HEK293 (cell line): Measurements from ENCODE around the gene PLCB3.

Experiments used
- CTCF ChIA-PET: fragments of 350-600 bp; formaldehyde crosslinking; extraction: SDS; loops from one replicate; lab custom pipeline; 2021; ENCODE audit warnings: antibody characterized with exemption; lab: Yijun Ruan, JAX
- POLR2A ChIA-PET: fragments of 300-600 bp; formaldehyde crosslinking; extraction: SDS; loops from one replicate; lab custom pipeline; 2020; ENCODE audit warnings: antibody characterized with exemption, inconsistent platforms; lab: Yijun Ruan, JAX
- H3K27ac ChIP-seq: fragments of 200-500 bp; sonication (Bioruptor generic); 2 replicates; pipeline ENCODE4 v1.5.1; 2014; ENCODE audit warnings: low read depth, low read length, control low read depth, inconsistent platforms; ENCODE audit errors: extremely low read depth
- H3K36me3 ChIP-seq, 2 experiments: fragments of 200-500 bp in 1 of 2; sonication (Bioruptor generic) in 1 of 2; 1 replicate in 1 of 2; 2 replicates in 1 of 2; pipeline ENCODE4 v1.5.1; 2014 to 2017; ENCODE audit warnings: inconsistent platforms in 2 of 2, low read length in 2 of 2; ENCODE audit not compliant: control insufficient read depth in 2 of 2, insufficient read depth in 1 of 2
- H3K4me1 ChIP-seq: fragments of 200-500 bp; sonication (Bioruptor generic); 2 replicates; pipeline ENCODE4 v1.5.1; 2014; ENCODE audit warnings: mild to moderate bottlenecking, low read length, inconsistent platforms; ENCODE audit not compliant: control insufficient read depth, insufficient read depth
- H3K4me3 ChIP-seq: 2 replicates; pipeline ENCODE4 v1.5.1; 2011; ENCODE audit warnings: low read depth, mild to moderate bottlenecking, control low read depth, low read length, moderate library complexity
- H3K9me3 ChIP-seq: fragments of 200-500 bp; sonication (Bioruptor generic); 2 replicates; pipeline ENCODE4 v1.5.1; 2014; ENCODE audit warnings: low read depth, low read length, inconsistent platforms; ENCODE audit not compliant: control insufficient read depth, insufficient read depth
- KLF8 ChIP-seq: fragments of 450-650 bp; formaldehyde crosslinking; IDR thresholded peaks from 2 replicates; pipeline ENCODE4 v1.5.1; 2016; ENCODE audit warnings: missing biosample characterization, missing genetic modification characterization
- YY1 ChIP-seq: fragments of 450-650 bp; formaldehyde crosslinking; IDR thresholded peaks from 2 replicates; pipeline ENCODE4 v1.5.1; 2018; ENCODE audit warnings: missing biosample characterization, missing genetic modification characterization
- ZBTB44 ChIP-seq: fragments of 450-650 bp; IDR thresholded peaks from 2 replicates; pipeline ENCODE4 v1.5.1; 2018; ENCODE audit warnings: missing biosample characterization, mild to moderate bottlenecking, missing genetic modification characterization
- ZFP37 ChIP-seq: fragments of 450-650 bp; formaldehyde crosslinking; IDR thresholded peaks from 2 replicates; pipeline ENCODE4 v1.5.1; 2016; ENCODE audit warnings: missing biosample characterization, missing genetic modification characterization
- ZNF121 ChIP-seq: fragments of 450-650 bp; formaldehyde crosslinking; IDR thresholded peaks from 2 replicates; pipeline ENCODE4 v1.5.1; 2016; ENCODE audit warnings: missing biosample characterization, missing genetic modification characterization
- ZNF16 ChIP-seq: fragments of 450-650 bp; formaldehyde crosslinking; IDR thresholded peaks from 2 replicates; pipeline ENCODE4 v1.5.1; 2016; ENCODE audit warnings: low read depth, missing biosample characterization, missing genetic modification characterization
- ZNF266 ChIP-seq: fragments of 450-650 bp; formaldehyde crosslinking; IDR thresholded peaks from 2 replicates; pipeline ENCODE4 v1.5.1; 2016; ENCODE audit warnings: missing biosample characterization, missing genetic modification characterization, low read depth
- ZNF341 ChIP-seq: fragments of 450-650 bp; formaldehyde crosslinking; IDR thresholded peaks from 2 replicates; pipeline ENCODE4; 2016; ENCODE audit warnings: low read depth, missing biosample characterization, missing genetic modification characterization
- ZNF521 ChIP-seq: fragments of 450-650 bp; formaldehyde crosslinking; IDR thresholded peaks from 2 replicates; pipeline ENCODE4 v1.5.1; 2017; ENCODE audit warnings: missing biosample characterization, mild to moderate bottlenecking, missing genetic modification characterization
- ZNF610 ChIP-seq: fragments of 450-650 bp; formaldehyde crosslinking; IDR thresholded peaks from 2 replicates; pipeline ENCODE4 v1.5.1; 2016; ENCODE audit warnings: missing biosample characterization, missing genetic modification characterization, borderline replicate concordance
- ZNF623 ChIP-seq: fragments of 450-650 bp; formaldehyde crosslinking; IDR thresholded peaks from 2 replicates; pipeline ENCODE4 v1.5.1; 2016; ENCODE audit warnings: missing biosample characterization, missing genetic modification characterization
- ZNF629 ChIP-seq: fragments of 450-650 bp; formaldehyde crosslinking; IDR thresholded peaks from 2 replicates; pipeline ENCODE4 v1.5.1; 2017; ENCODE audit warnings: missing biosample characterization, missing genetic modification characterization
- ZNF670 ChIP-seq: fragments of 450-650 bp; formaldehyde crosslinking; IDR thresholded peaks from 2 replicates; pipeline ENCODE4 v1.5.1; 2016; ENCODE audit warnings: missing biosample characterization, missing genetic modification characterization, low read depth
- ZNF704 ChIP-seq: fragments of 450-650 bp; formaldehyde crosslinking; IDR thresholded peaks from 2 replicates; pipeline ENCODE4 v1.5.1; 2016; ENCODE audit warnings: missing biosample characterization, missing genetic modification characterization
- ZXDB ChIP-seq: fragments of 450-650 bp; formaldehyde crosslinking; IDR thresholded peaks from 2 replicates; pipeline ENCODE4 v1.5.1; 2016; ENCODE audit warnings: missing biosample characterization, missing genetic modification characterization
- TF ChIP-seq, protein P1 (sequence below): fragments of 450-650 bp; formaldehyde crosslinking; IDR thresholded peaks from 2 replicates; pipeline ENCODE4 v1.5.1; 2017; ENCODE audit warnings: missing biosample characterization, missing genetic modification characterization
- TF ChIP-seq, protein P2 (sequence below): fragments of 450-650 bp; formaldehyde crosslinking; IDR thresholded peaks from 2 replicates; pipeline ENCODE4 v1.5.1; 2016; ENCODE audit warnings: missing biosample characterization, missing genetic modification characterization

Gene PLCB3

DNA sequence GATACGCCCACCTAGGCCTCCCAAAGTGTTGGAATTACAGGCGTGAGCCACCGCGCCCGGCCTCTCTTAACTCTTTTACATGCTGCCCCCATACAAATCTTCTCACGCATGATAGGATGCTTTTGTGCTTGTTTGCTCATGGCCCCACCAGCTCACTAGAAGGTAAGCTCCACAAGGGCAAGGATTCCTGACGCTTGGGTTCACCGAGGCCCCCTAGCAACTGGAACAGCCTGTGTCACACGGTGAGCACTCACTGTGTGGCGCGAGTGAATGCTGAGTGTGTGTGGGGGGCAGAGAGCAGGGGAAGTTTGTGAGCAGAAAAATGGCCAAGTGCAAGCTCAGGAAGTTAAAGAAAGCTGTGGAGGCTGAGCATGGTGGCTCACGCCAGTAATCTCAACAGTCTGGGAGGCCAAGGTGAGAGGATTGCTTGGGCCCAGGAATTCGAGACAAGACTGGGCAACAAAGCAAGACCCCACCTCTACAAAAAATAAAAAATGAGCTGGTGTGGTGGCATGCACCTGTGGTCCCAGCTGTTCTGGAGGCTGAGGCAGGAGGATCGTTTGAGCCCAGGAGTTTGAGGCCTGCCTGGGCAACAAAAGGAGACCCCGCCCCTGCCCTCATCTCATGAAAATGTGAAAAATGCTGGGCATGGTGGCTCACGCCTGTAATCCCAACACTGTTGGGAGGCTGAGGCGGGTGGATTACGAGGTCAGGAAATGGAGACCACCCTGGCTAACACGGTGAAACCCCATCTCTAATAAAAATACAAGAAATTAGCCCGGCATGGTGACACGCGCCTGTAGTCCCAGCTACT lies 30.8 kb downstream of the PLCB3 start:
- TF ChIP-seq ZNF704 (tag by site-specific recombination): no peak
- TF ChIP-seq ZNF623: no peak
- TF ChIP-seq ZBTB44 (tag by site-specific recombination): no peak
- no peak for TF ChIP-seq ZNF521 (tag by site-specific recombination)
- peak; percentile 73 for TF ChIP-seq ZNF121 (tag by site-specific recombination)
- no peak overlapping the region for H3K4me3 ChIP-seq
- H3K9me3 ChIP-seq: no peaks in the 10 kb centered on the region
- H3K4me1 ChIP-seq: no peaks in the 10 kb centered on the region; the same call in 1 of the 2 replicates
- ChIA-PET POLR2A (interaction anchor here (0.7 to 1.2 kb wide), 3 partner anchors 11 to 472 kb away, joined by 3 to 7 read pairs (median 4); partner anchors contain the start of gene TRMT112), CTCF (interaction anchor here (0.5 to 2.0 kb wide), 3 partner anchors 21 to 516 kb away, joined by 3 to 8 read pairs (median 3); no protein-coding TSS in a partner anchor)
- peaks cover 9 to 48% of the 10 kb centered on the region in 2 experiments; a peak in 2 of 3 replicates for H3K36me3 ChIP-seq
- H3K27ac ChIP-seq: no peak overlapping the region

- Histone ChIP-seq H3K4me3 (no peak overlapping the region), H3K27ac (no peak overlapping the region), H3K36me3 (peaks cover 9 to 49% of the 10 kb centered on the region in 2 experiments; a peak in 2 of 3 replicates), H3K4me1 (no peaks in the 10 kb centered on the region; the same call in 1 of the 2 replicates), H3K9me3 (no peaks in the 10 kb centered on the region)
- POLR2A ChIA-PET: interaction anchor here (0.9 to 3.5 kb wide), 3 partner anchors 13 to 34 kb away, joined by 3 to 41 read pairs (median 3); partner anchors contain the start of genes ESRRA and TRMT112
- peak; percentile 89 for TF ChIP-seq ZNF121 (tag by site-specific recombination)
- TF ChIP-seq, protein P1, sequence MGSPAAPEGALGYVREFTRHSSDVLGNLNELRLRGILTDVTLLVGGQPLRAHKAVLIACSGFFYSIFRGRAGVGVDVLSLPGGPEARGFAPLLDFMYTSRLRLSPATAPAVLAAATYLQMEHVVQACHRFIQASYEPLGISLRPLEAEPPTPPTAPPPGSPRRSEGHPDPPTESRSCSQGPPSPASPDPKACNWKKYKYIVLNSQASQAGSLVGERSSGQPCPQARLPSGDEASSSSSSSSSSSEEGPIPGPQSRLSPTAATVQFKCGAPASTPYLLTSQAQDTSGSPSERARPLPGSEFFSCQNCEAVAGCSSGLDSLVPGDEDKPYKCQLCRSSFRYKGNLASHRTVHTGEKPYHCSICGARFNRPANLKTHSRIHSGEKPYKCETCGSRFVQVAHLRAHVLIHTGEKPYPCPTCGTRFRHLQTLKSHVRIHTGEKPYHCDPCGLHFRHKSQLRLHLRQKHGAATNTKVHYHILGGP (tag by site-specific recombination): no peak
- CTCF ChIA-PET: interaction anchor here (0.7 to 2.0 kb wide), 6 partner anchors 12 to 166 kb away, joined by 3 to 9 read pairs (median 4); partner anchors contain the start of gene ESRRA
Measured at GRCh38 chr11:64283092-64283491, 31.8 kb downstream of the PLCB3 start.

GRCh38 chr11:64284048-64284961 lies 33.0 kb downstream of the PLCB3 start, which contains the start of gene BAD:
Gene BAD (minus strand): TSS chr11:64284665. CDS start chr11:64284368, 297 bp downstream.
- H3K4me1 ChIP-seq: no peaks in the 10 kb centered on the region; the same call in 1 of the 2 replicates
- ChIA-PET POLR2A (interaction anchor here (0.6 to 3.5 kb wide), 17 partner anchors 9 to 170 kb away, joined by 3 to 41 read pairs (median 5); partner anchors contain the start of genes DNAJC4, ESRRA, FKBP2 and PRDX5), CTCF (interaction anchor here (0.6 to 2.0 kb wide), 14 partner anchors 9 to 165 kb away, joined by 3 to 9 read pairs (median 4); partner anchors contain the start of genes CATSPERZ, ESRRA and PLCB3)
- H3K27ac ChIP-seq: peak within 1 kb of the TSS; percentile 86
- peak within 1 kb of the TSS; percentile 82 for H3K4me3 ChIP-seq
- no peaks in the 10 kb centered on the region for H3K9me3 ChIP-seq
- peaks cover 9 to 47% of the 10 kb centered on the region in 2 experiments; a peak in 2 of 3 replicates for H3K36me3 ChIP-seq
- TF ChIP-seq ZNF341 (tag by site-specific recombination) (no peak), YY1 (tag by site-specific recombination) (no peak), ZFP37 (tag by site-specific recombination) (no peak), ZNF16 (tag by site-specific recombination) (no peak), ZXDB (0 out of 2 replicates have a peak, but pooled peaks have one; percentile 36), KLF8 (no peak; the same call in 1 of the 2 replicates), ZNF266 (no peak), ZNF670 (tag by site-specific recombination) (no peak), ZNF610 (tag by site-specific recombination) (no peak), ZNF629 (peak; percentile 28; the same call in 1 of the 2 replicates)
- TF ChIP-seq, protein P2, sequence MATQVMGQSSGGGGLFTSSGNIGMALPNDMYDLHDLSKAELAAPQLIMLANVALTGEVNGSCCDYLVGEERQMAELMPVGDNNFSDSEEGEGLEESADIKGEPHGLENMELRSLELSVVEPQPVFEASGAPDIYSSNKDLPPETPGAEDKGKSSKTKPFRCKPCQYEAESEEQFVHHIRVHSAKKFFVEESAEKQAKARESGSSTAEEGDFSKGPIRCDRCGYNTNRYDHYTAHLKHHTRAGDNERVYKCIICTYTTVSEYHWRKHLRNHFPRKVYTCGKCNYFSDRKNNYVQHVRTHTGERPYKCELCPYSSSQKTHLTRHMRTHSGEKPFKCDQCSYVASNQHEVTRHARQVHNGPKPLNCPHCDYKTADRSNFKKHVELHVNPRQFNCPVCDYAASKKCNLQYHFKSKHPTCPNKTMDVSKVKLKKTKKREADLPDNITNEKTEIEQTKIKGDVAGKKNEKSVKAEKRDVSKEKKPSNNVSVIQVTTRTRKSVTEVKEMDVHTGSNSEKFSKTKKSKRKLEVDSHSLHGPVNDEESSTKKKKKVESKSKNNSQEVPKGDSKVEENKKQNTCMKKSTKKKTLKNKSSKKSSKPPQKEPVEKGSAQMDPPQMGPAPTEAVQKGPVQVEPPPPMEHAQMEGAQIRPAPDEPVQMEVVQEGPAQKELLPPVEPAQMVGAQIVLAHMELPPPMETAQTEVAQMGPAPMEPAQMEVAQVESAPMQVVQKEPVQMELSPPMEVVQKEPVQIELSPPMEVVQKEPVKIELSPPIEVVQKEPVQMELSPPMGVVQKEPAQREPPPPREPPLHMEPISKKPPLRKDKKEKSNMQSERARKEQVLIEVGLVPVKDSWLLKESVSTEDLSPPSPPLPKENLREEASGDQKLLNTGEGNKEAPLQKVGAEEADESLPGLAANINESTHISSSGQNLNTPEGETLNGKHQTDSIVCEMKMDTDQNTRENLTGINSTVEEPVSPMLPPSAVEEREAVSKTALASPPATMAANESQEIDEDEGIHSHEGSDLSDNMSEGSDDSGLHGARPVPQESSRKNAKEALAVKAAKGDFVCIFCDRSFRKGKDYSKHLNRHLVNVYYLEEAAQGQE (tag by site-specific recombination): no peak
